ENCODE results near the gene LMF1. TPM values are rescaled to one million over a fixed set of nuclear protein-coding genes. Genes with fewer than 3 reads are reported as not detected.

Gene LMF1
- total and polyA plus RNA-seq, 2 of the 8 experiments (the other 6 are each of a cell fraction or from before 2014, with no cell fraction given) = 3.5 to 9.1 TPM

- TF ChIP-seq SP2 (IDR thresholded peaks at IDR 0.05; ENCODE audit: low read length) (no peak), TEAD4 (IDR thresholded peaks at IDR 0.05; ENCODE audit: low read depth, low read length) (no peak)
Measured at GRCh38 chr16:1013593-1013900, 42.8 kb upstream of the LMF1 start (continued).

Data from H1 (cell line).